ENCODE measurements around the gene SHFL.
A peak's percentile ranks its signal among the peaks of the same experiment; 100 is the strongest.

GRCh38 chr19:10105509-10106099 is 19.5 kb downstream of the SHFL start:
- TF ChIP-seq CTCF (tag by site-specific recombination; IDR thresholded peaks at IDR 0.05) (no peak), YY1 (tag by site-specific recombination; IDR thresholded peaks at IDR 0.05) (no peak), REST (tag by site-specific recombination; IDR thresholded peaks at IDR 0.05) (0 out of 2 replicates have a peak, but pooled peaks have one; percentile 3), ZNF747 (tag by site-specific recombination; IDR thresholded peaks at IDR 0.05) (no peak), ZSCAN16 (tag by site-specific recombination; IDR thresholded peaks at IDR 0.05) (no peak), ZNF707 (tag by site-specific recombination; IDR thresholded peaks at IDR 0.05) (no peak), MEIS1 (CRISPR knock-in tag; IDR thresholded peaks at IDR 0.05; ENCODE audit: borderline replicate concordance) (no peak), ZNF169 (tag by site-specific recombination; IDR thresholded peaks at IDR 0.05) (no peak), ZNF121 (tag by site-specific recombination; IDR thresholded peaks at IDR 0.05) (no peak)

Measured in HEK293 (cell line).